HG02763 (cell line): ENCODE measurements around the gene FBP1.
"Not testable (repeated sequence)": the region's sequence is repeated elsewhere in the genome, so short reads cannot be mapped to it uniquely, and the experiment has no call there.

Experiments used
- ATAC-seq: cut with Tn5 transposase; IDR thresholded peaks from one replicate; pipeline ENCODE4 v1.9.1; 2021; ENCODE audit warnings: mild to moderate bottlenecking, moderate library complexity; ENCODE audit not compliant: unreplicated experiment

FBP1 gene

DNA sequence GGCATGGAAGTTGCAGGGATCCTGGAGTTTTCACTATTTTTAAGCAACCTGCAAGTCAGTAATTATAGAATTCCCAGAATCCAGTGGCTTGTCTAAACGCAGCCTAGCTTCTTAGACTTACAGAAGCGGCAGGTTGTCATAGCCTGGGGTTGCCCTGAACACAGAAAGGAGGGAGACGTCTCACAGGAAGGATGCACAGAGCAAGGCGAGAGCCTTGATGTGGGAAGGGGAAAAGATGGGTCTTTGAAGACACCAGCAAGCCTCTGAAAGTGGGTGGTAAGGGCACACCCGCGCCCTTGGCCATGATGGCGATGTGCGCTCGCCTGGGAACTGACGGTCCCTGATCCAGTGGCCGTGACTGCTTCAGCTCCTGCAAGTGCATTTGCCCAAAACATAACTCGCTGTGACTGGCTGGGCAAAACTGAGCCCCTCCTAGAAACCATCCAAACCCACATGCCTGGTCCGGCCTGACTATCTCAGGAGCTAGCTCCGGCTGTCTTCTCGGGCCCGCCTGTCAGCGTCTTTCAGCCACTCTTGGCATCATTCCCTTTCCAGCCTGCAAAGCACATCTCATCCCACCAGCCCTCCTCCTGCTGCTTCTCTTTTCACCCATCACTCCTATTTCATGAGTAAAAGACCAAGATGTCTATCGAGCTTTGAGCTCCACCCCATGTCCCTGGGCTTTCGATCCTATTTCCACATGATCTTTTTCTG, 17.1 kb downstream of the FBP1 start:
- ATAC-seq: no peak

GRCh38 chr9:94619026-94619425, 20.3 kb downstream of the FBP1 start:
- ATAC-seq: no peak

GRCh38 chr9:94613003-94613402, 26.3 kb downstream of the FBP1 start:
- ATAC-seq: no peak

DNA sequence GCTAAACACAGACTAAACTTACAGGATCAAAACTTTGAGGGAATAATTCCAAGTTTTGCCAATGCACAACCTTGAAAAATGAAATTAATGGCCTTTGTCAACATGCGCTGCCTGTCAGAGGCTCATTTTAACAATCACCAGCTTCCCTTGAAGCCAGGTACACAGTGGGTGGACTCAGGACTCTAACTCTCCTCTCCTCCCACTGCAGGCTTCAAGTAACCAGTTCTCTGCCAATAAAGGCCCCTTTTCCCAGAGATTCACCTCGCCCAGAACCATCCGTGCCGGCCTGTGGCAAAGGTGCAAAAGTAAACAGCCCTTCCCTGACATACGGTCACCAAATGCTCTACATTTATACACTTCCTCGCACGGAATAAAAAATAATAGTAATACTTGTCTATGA, 27.2 kb downstream of the FBP1 start:
- no peak for ATAC-seq

- no peak for ATAC-seq
Observed at GRCh38 chr9:94611638-94612068, 27.7 kb downstream of the FBP1 start.

- ATAC-seq: no peak
Observed at GRCh38 chr9:94610181-94610606, 29.1 kb downstream of the FBP1 start.

- no peak for ATAC-seq
Observed at GRCh38 chr9:94607423-94607691, 32.0 kb downstream of the FBP1 start.

DNA sequence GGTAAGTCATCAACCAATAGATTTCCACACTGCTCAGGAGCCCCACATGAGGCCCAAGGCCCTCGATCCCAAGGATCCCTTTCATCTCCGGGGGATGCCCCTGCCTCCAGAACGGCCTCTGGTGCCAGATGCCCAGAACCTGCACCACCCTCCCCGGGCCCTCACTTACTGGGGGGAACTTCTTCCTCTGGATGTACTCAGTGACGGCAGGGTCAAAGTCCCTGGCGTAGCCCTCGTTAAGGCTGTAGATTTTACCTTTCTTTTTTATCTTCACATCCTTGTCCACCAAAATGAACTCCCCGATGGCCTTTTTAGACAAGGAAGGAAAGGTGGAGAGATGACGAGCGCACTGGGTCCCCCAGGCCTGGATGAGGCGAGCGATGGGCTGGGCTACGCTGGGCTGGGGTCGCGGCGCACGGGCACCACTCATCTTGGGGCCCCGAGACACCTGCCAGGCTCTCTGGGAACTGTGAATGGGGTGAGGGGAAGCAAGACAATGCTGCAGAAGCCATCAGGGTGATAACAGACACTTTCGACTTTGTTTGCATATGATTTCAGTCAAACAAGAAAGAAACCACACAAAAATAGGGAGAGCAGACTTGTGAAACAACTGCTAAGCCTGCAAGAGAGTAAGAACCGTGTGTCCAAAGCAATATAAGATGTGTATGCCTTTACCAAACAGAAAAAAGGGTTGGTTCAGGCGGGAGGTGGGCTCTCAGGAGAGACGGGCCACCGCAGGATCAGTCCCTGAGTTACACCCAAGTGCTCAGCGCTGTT, 32.5 kb downstream of the FBP1 start:
- no peak for ATAC-seq

DNA sequence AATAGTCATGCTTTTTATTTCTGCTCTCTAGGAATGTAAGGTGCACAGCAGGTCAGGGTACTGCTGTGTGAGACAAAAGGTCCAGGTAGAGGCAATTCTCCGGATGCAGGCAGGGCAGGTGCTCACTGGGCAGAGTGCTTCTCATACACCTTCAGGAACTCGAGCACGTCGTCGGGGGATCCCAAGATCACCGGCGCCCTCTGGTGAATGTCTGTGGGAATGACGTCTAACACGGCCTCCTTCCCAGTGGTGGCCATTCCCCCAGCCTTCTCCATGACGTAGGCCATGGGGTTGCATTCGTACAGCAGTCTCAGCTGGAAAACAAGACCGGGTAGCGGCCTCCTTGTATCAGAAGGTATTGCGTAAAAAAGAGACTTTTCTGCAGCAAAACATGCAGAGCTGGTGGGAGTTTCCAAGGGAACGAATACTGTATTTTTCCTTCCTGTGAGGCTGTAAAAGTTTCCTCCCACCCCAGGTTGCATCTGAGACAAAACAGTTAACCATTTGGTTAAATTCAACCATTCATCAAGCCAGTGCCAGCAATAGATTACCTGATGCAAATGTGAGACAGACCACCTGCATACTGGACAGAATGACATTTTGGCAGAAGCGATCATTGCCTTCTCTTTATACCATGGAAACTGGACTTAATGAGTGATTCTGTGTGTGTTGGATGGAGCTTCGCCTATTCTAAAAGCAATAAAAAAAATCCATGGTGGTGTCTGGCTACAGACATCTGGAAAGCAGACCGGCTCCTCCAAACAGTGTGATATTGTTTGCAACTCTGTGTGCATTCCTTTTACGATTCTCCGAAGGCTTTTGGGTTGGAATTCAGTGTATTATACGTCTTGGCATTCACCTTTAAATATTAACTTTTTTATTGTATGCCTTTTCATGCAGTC, 35.8 kb downstream of the FBP1 start:
- ATAC-seq: no peak

DNA sequence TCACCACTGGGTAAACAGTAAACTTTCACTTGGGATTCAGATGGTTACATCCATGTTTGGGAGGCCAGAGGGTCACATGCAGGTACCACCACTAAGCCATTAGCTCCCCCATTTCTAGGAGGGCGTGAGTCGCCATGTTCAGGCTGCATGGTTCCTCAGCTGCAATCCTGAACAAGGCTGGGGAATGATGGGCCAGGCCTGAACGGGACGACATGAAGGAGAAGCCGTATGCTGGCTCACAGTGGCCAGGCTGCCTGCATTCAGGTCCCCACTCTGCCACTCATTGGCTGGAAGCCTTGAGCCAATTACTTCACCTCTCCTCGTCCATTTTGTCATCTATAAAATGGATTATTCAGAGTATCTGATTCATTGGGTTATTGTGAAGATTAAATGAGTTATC, 36.7 kb downstream of the FBP1 start:
- no peak for ATAC-seq

GRCh38 chr9:94600715-94601114, 38.6 kb downstream of the FBP1 start:
- no peak for ATAC-seq

DNA sequence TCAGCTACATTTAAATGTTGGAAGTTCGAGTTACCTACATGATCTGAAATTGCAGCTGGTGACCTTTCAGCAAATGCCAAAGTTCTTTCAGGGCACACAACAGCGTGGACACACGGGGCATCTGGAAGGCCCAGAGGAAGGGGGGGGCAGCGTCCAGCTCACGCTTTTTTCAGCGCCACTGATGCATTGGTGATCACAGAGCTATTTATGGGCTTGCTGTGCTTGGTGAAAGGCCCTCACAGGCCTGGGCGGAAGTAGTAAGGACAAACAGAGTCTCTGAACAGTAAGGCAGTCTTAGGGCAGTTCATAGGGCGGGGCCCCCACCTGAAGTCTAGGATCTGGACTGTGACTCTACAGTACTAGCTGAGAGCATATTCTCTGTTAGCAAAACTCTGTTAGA, 39.1 kb downstream of the FBP1 start:
- no peak for ATAC-seq

DNA sequence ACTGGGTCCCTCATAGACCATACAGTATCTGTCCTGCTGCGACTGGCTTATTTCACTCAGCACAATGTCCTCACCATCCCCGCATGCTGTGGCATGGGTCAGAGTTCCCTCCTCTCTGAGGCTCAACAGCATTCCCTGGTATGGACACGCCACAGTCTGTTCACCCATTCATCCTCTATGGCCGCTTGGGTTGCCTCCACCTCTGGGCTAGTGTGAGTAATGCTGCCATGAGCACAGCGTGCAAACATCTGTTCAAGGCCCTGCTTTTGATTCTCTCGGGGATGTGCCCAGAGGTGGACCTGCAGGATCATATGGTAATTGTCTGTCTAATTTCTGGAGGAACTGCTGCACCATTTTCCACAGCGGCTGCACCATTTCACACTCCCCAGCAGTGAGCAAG, 40.2 kb downstream of the FBP1 start:
- no peak for ATAC-seq

DNA sequence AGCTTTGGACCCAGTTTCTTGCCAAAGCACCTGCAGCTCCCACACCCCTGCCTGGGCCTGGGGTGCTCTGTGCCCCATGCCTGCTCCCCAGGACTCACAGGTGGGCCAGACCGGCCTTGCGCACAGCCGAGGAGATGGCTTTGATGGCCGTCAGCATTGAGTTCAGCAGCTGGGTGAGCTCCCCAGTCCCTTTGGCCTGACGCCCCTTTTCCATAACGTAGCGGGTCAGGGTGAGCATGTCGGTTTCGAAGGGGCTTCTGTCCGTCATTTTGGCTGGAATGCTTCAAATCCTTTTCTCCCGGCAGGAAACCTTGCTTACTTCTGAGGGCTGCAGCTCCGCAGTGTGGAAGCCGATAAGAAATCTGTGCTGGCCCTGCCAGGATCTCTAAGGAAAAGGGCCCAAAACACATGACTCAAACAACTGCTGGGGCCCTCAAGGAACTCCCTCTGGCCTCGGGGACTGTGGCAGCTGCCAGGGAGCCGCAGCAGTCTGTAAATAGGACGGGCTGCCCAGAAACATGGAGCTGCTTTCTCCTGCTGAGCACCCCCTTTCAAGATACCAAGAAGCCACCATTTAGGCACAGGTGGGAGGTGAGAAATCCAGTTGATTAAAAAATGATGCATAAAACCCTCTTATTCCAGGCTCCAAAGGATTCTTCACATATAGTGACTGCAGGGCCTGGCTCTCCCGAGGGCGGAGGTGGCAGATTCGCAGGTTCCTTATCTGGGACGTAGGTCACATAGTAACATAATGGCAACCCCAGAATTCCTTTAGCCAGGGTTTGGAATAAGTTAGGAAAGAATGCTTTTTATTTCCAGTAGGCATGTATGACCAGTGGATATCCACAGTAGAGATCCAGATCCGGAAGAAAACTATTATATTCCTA, 45.6 kb downstream of the FBP1 start, which contains the start of gene FBP2:
Gene FBP2 (minus strand): TSS at position 366 of the 887 bp plus-strand sequence. CDS start 98 bp downstream, at position 268.
- ATAC-seq: no peak

DNA sequence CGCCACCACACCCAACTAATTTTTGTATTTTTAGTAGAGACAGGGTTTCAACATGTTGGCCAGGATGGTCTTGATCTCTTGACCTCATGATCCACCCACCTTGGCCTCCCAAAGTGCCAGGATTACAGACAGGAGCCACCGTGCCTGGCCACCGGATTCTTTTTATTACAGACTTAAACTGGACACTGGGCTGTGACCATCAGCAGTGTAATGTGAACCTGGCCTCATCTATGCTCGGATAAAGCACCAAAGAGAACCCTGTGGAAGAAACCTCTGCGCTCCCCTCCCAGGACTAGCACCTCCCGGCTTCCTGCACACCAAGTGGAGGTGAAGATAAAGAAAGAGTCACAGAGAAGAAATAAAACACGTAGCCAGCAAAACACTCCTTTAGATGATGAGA, 46.6 kb downstream of the FBP1 start:
- ATAC-seq: not testable (repeated sequence)

DNA sequence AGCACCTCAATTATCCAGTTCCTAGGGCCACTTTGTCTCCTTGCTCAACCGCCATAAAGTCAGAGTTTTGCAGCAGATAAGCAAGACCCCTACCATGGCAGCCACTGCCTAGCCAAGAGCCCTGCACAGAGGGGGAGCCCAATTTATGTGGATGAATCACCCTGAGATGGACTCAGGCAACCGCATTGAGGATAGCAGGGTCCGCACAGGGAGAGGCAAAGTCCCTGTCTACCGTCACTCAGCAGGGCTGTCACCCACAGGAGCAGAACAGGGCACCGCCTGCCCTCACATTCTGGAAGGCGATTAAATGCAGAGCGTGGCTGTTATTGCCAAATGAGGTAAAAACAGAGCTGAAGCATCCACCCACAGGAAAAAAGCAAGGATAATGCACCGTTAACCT, 47.4 kb downstream of the FBP1 start:
- no peak for ATAC-seq

GRCh38 chr9:94591046-94591545, 48.2 kb downstream of the FBP1 start:
- ATAC-seq: not testable (repeated sequence)

- no peak for ATAC-seq
Observed at GRCh38 chr9:94588681-94589080, 50.6 kb downstream of the FBP1 start.

DNA sequence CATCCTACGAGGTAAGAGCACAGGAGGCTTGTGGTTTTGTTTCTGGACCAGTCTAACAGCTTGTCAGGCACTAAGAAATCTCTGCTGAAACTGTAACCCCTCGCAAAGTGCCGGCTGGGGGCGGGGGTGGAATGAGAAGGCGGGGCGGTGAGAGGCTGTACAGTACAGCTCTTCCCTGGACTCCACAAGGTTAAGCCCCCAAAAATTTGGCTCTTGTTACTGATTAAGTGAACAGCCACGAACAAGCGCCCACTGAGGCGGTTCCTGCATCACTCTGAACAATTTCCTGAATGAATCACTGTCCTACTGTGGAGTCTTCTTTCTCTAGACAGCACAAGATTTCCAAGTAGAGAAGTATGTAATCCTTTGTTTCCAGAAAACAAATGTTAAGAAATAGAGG, 52.5 kb downstream of the FBP1 start:
- no peak for ATAC-seq

- ATAC-seq: no peak
Observed at GRCh38 chr9:94586316-94586715, 53.0 kb downstream of the FBP1 start.
